VCaP (cell line): Measurements from ENCODE around the gene FSTL4.

Experiments used
- H3K27ac ChIP-seq: fragments of 450-650 bp; 2 replicates; pipeline ENCODE4 v1.5.1; 2017
- CTCF ChIP-seq: fragments of 450-650 bp; conservative IDR thresholded peaks from 2 replicates; pipeline ENCODE4 v1.5.1; 2017; ENCODE audit warnings: mild to moderate bottlenecking, moderate library complexity

Gene FSTL4

GRCh38 chr5:133489632-133490031, 122.7 kb downstream of the FSTL4 start:
- no peak overlapping the region for H3K27ac ChIP-seq
- TF ChIP-seq CTCF: peak; percentile 77

GRCh38 chr5:133487093-133487492, 125.2 kb downstream of the FSTL4 start:
- H3K27ac ChIP-seq: no peak overlapping the region
- no peak for TF ChIP-seq CTCF

- peak overlapping the region; percentile 78; the same call in 1 of the 2 replicates for H3K27ac ChIP-seq
- no peak for TF ChIP-seq CTCF
Measured at GRCh38 chr5:133485468-133485867, 126.9 kb downstream of the FSTL4 start.

- TF ChIP-seq CTCF: no peak
- peak overlapping the region; percentile 78 for H3K27ac ChIP-seq
Measured at GRCh38 chr5:133483406-133484090, 128.8 kb downstream of the FSTL4 start.

GRCh38 chr5:133482028-133482427, 130.3 kb downstream of the FSTL4 start:
- peak overlapping the region; percentile 78 for H3K27ac ChIP-seq
- TF ChIP-seq CTCF: no peak

GRCh38 chr5:133480866-133481265, 131.5 kb downstream of the FSTL4 start:
- no peak for TF ChIP-seq CTCF
- H3K27ac ChIP-seq: peak overlapping the region; percentile 78; the same call in 1 of the 2 replicates

GRCh38 chr5:133480366-133480765, 132.0 kb downstream of the FSTL4 start:
- peak overlapping the region; percentile 78; the same call in 1 of the 2 replicates for H3K27ac ChIP-seq
- no peak for TF ChIP-seq CTCF
